GM19240 (cell line): ENCODE results near the gene RLN1.
"Not testable (repeated sequence)": the region's sequence is repeated elsewhere in the genome, so short reads cannot be mapped to it uniquely, and the experiment has no call there.

Experiments used
- DNase-seq: peaks from one replicate; pipeline ENCODE4 v3.0.0; 2011; ENCODE audit warnings: low spot score; ENCODE audit not compliant: insufficient read length

RLN1 gene

GRCh38 chr9:5338992-5339981 lies at the start of gene RLN1:
Gene RLN1 (minus strand): TSS chr9:5339876. CDS start chr9:5339746, 130 bp downstream.
- DNase-seq, result not testable (repeated sequence)

- DNase-seq, result no peak
These were observed 49.5 kb upstream of the RLN1 start for GRCh38 chr9:5389109-5389732.

GRCh38 chr9:5388026-5388819 lies 48.5 kb upstream of the RLN1 start:
- DNase-seq, result no peak

GRCh38 chr9:5384436-5384835 lies 44.8 kb upstream of the RLN1 start:
- DNase-seq, result no peak

- no peak for DNase-seq
These were observed 42.8 kb upstream of the RLN1 start for GRCh38 chr9:5382479-5382878.

GRCh38 chr9:5375790-5376477 lies 36.3 kb upstream of the RLN1 start:
- DNase-seq, result no peak

- no peak for DNase-seq
These were observed 35.4 kb upstream of the RLN1 start for GRCh38 chr9:5375091-5375490.

GRCh38 chr9:5364294-5365024 lies 24.8 kb upstream of the RLN1 start:
- DNase-seq, result no peak

- DNase-seq, result no peak
These were observed 21.8 kb upstream of the RLN1 start for GRCh38 chr9:5361326-5362010.

GRCh38 chr9:5360341-5360740 lies 20.7 kb upstream of the RLN1 start:
- DNase-seq, result no peak

GRCh38 chr9:5357431-5358105 lies 17.9 kb upstream of the RLN1 start:
- no peak for DNase-seq

GRCh38 chr9:5355817-5356216 lies 16.1 kb upstream of the RLN1 start:
- DNase-seq, result no peak

GRCh38 chr9:5355226-5355625 lies 15.6 kb upstream of the RLN1 start:
- no peak for DNase-seq

GRCh38 chr9:5354184-5354583 lies 14.5 kb upstream of the RLN1 start:
- no peak for DNase-seq

GRCh38 chr9:5352637-5353248 lies 13.1 kb upstream of the RLN1 start:
- DNase-seq, result no peak

- DNase-seq, result no peak
These were observed 3.0 kb downstream of the RLN1 start for GRCh38 chr9:5336688-5337087.

GRCh38 chr9:5331276-5331675 lies 8.4 kb downstream of the RLN1 start:
- DNase-seq, result not testable (repeated sequence)

- DNase-seq, result no peak
These were observed 12.7 kb downstream of the RLN1 start for GRCh38 chr9:5326893-5327548.
